Neuronal stem cell (in vitro differentiated cells): ENCODE measurements around the gene C1orf35.

Source experiments
- DNase-seq: peaks from one replicate; pipeline ENCODE4 v3.0.0-alpha.2; 2013; ENCODE audit warnings: low spot score
- H2AFZ ChIP-seq: one replicate; pipeline ENCODE4 v1.6.1; 2013; ENCODE audit warnings: mild to moderate bottlenecking, low read length, inconsistent platforms
- H2AK5ac ChIP-seq: 2 replicates; pipeline ENCODE4 v1.6.1; 2013; ENCODE audit warnings: low read depth, mild to moderate bottlenecking, inconsistent platforms, low read length, moderate library complexity, mixed read lengths
- H2BK120ac ChIP-seq: 2 replicates; pipeline ENCODE4 v1.6.1; 2013; ENCODE audit warnings: low read depth, mild to moderate bottlenecking, inconsistent platforms, low read length, moderate library complexity, mixed read lengths
- H2BK12ac ChIP-seq: one replicate; pipeline ENCODE4 v1.6.1; 2013; ENCODE audit warnings: low read length, inconsistent platforms
- H2BK15ac ChIP-seq: 2 replicates; pipeline ENCODE4 v1.6.1; 2013; ENCODE audit warnings: mild to moderate bottlenecking, low read length, inconsistent platforms, mixed read lengths
- H2BK5ac ChIP-seq: one replicate; pipeline ENCODE4 v1.6.1; 2013; ENCODE audit warnings: inconsistent platforms, mild to moderate bottlenecking, low read length, moderate library complexity
- H3K14ac ChIP-seq: one replicate; pipeline ENCODE4 v1.6.1; 2013; ENCODE audit warnings: low read length, inconsistent platforms
- H3K18ac ChIP-seq: 2 replicates; pipeline ENCODE4 v1.6.1; 2013; ENCODE audit warnings: low read length, inconsistent platforms
- H3K23ac ChIP-seq: 2 replicates; pipeline ENCODE4 v1.6.1; 2013; ENCODE audit warnings: low read depth, mild to moderate bottlenecking, mixed read lengths, low read length, inconsistent platforms; ENCODE audit not compliant: poor library complexity
- H3K27ac ChIP-seq: replicated peaks from 3 replicates; pipeline ENCODE4 v1.5.1; 2013; ENCODE audit warnings: low read length, inconsistent platforms
- H3K27me3 ChIP-seq, 3 experiments: 2 replicates each; pipeline ENCODE4 v1.6.1; 2013; ENCODE audit warnings: low read length in 3 of 3, mild to moderate bottlenecking in 2 of 3, inconsistent platforms in 1 of 3, low read depth in 1 of 3, mixed read lengths in 1 of 3, moderate library complexity in 1 of 3; ENCODE audit not compliant: control insufficient read depth in 3 of 3, insufficient read depth in 3 of 3
- H3K36me3 ChIP-seq, 2 donors: replicated peaks in 1 of 2; 2 replicates each; pipeline ENCODE4 v1.6.1; 2013; ENCODE audit warnings: low read length in 2 of 2; ENCODE audit not compliant: control insufficient read depth in 2 of 2, insufficient read depth in 2 of 2
- H3K4ac ChIP-seq: 2 replicates; pipeline ENCODE4 v1.6.1; 2013; ENCODE audit warnings: inconsistent platforms, mild to moderate bottlenecking, low read length, moderate library complexity
- H3K4me1 ChIP-seq, 2 donors: 1 replicate in 1 of 2; 2 replicates in 1 of 2; pipeline ENCODE4 v1.6.1; 2013; ENCODE audit warnings: low read length in 2 of 2, low read depth in 1 of 2; ENCODE audit not compliant: control insufficient read depth in 2 of 2, insufficient read depth in 1 of 2
- H3K4me2 ChIP-seq: one replicate; pipeline ENCODE4 v1.6.1; 2013; ENCODE audit warnings: mild to moderate bottlenecking, low read length, inconsistent platforms; ENCODE audit not compliant: insufficient read depth, poor library complexity, severe bottlenecking
- H3K4me3 ChIP-seq, 2 donors: 2 replicates each; pipeline ENCODE4 v1.5.1; 2013; ENCODE audit warnings: low read length in 2 of 2, mild to moderate bottlenecking in 2 of 2, inconsistent platforms in 1 of 2, moderate library complexity in 1 of 2
- H3K79me1 ChIP-seq: one replicate; pipeline ENCODE4 v1.6.1; 2013; ENCODE audit warnings: low read depth, mild to moderate bottlenecking, inconsistent platforms, low read length, moderate library complexity
- H3K9ac ChIP-seq: one replicate; pipeline ENCODE4 v1.6.1; 2013; ENCODE audit warnings: mild to moderate bottlenecking, low read depth, low read length, inconsistent platforms; ENCODE audit not compliant: poor library complexity
- H3K9me3 ChIP-seq, 2 donors: replicated peaks in 1 of 2; 2 replicates each; pipeline versions ENCODE3 to v1.6.1; 2013; ENCODE audit warnings: low read length in 2 of 2, mild to moderate bottlenecking in 2 of 2, inconsistent platforms in 1 of 2, low read depth in 1 of 2, mixed read lengths in 1 of 2, moderate library complexity in 1 of 2; ENCODE audit not compliant: control insufficient read depth in 2 of 2, insufficient read depth in 1 of 2
- H4K8ac ChIP-seq: one replicate; pipeline ENCODE4 v1.6.1; 2013; ENCODE audit warnings: low read depth, mild to moderate bottlenecking, inconsistent platforms, low read length, moderate library complexity
- H4K91ac ChIP-seq: one replicate; pipeline ENCODE4 v1.6.1; 2013; ENCODE audit warnings: low read length, low read depth, mild to moderate bottlenecking, inconsistent platforms; ENCODE audit not compliant: poor library complexity
- WGBS, 2 donors: extraction: QIAGEN DNeasy Blood & Tissue Kit; methylation state at CpG; one replicate each; pipeline ENCODE4 v1.1.7; 2013; ENCODE audit warnings: missing lambda C conversion rate in 2 of 2, mixed read lengths in 1 of 2; ENCODE audit not compliant: insufficient read length in 2 of 2, insufficient replicate concordance in 1 of 2; ENCODE audit errors: extremely low coverage in 2 of 2; 5-methylcytosine and 5-hydroxymethylcytosine counted together

The C1orf35 gene

GRCh38 chr1:228059634-228060457 is 43.3 kb downstream of the C1orf35 start:
- peaks cover 0 to 3% of the 10 kb centered on the region in 2 donors for H3K4me1 ChIP-seq
- peak overlapping the region; percentile 40 for H2BK5ac ChIP-seq
- no CpG with 5 or more reads among the region's 33 CpGs for WGBS, 2 donors
- H3K27me3 ChIP-seq, result peaks cover 7 to 84% (median 52%) of the 10 kb centered on the region in 3 experiments
- H3K9me3 ChIP-seq, result peaks cover 8 to 12% of the 10 kb centered on the region in 2 donors
- no peaks in the 10 kb centered on the region for H3K36me3 ChIP-seq
- DNase-seq, result no peak
- H4K91ac ChIP-seq, result no peak overlapping the region
- no peak overlapping the region for H3K14ac ChIP-seq
- H2BK120ac ChIP-seq, result no peak overlapping the region
- no peak overlapping the region for H4K8ac ChIP-seq
- H3K27ac ChIP-seq, result no peak overlapping the region
- peak overlapping the region; percentile 57 for H3K4me2 ChIP-seq
- H2AK5ac ChIP-seq, result peak overlapping the region; percentile 77
- peak overlapping the region; percentile 29 for H2AFZ ChIP-seq
- H3K18ac ChIP-seq, result peak overlapping the region; percentile 73
- H3K4me3 ChIP-seq, result peak overlapping the region in 1 of 2 donors; percentile 24
- no peak overlapping the region for H2BK12ac ChIP-seq
- H3K23ac ChIP-seq, result peak overlapping the region; percentile 92
- no peak overlapping the region for H3K4ac ChIP-seq
- no peak overlapping the region for H3K9ac ChIP-seq
- H2BK15ac ChIP-seq, result peak overlapping the region; percentile 40
- peaks cover 2% of the 10 kb centered on the region for H3K79me1 ChIP-seq

GRCh38 chr1:228058949-228059633 is 44.0 kb downstream of the C1orf35 start:
- DNase-seq, result no peak
- Histone ChIP-seq H3K9me3 (peaks cover 8 to 12% of the 10 kb centered on the region in 2 donors), H3K27ac (no peak overlapping the region), H3K4me1 (peaks cover 0 to 3% of the 10 kb centered on the region in 2 donors), H4K91ac (no peak overlapping the region), H3K4ac (no peak overlapping the region), H4K8ac (peak overlapping the region; percentile 31), H2AK5ac (peak overlapping the region; percentile 69), H2BK5ac (no peak overlapping the region), H3K9ac (peak overlapping the region; percentile 12), H3K79me1 (peaks cover 2% of the 10 kb centered on the region), H2AFZ (peak overlapping the region; percentile 29), H3K23ac (peak overlapping the region; percentile 92), H3K4me2 (no peak overlapping the region), H2BK15ac (no peak overlapping the region), H3K36me3 (no peaks in the 10 kb centered on the region), H3K27me3 (peaks cover 7 to 81% (median 52%) of the 10 kb centered on the region in 3 experiments), H3K18ac (no peak overlapping the region), H3K4me3 (peak overlapping the region in 1 of 2 donors; percentile 31), H2BK120ac (no peak overlapping the region), H3K14ac (peak overlapping the region; percentile 15), H2BK12ac (peak overlapping the region; percentile 63)
- no CpG with 5 or more reads among the region's 66 CpGs for WGBS, 2 donors

- DNase-seq, result no peak
- H2BK5ac ChIP-seq, result no peak overlapping the region
- H3K27ac ChIP-seq, result no peak overlapping the region
- no peak overlapping the region for H3K4ac ChIP-seq
- no peak overlapping the region for H2BK15ac ChIP-seq
- H3K14ac ChIP-seq, result no peak overlapping the region
- H2BK12ac ChIP-seq, result no peak overlapping the region
- peaks cover 0 to 3% of the 10 kb centered on the region in 2 donors for H3K4me1 ChIP-seq
- H2BK120ac ChIP-seq, result no peak overlapping the region
- no peak overlapping the region for H3K4me2 ChIP-seq
- peaks cover 7 to 77% (median 55%) of the 10 kb centered on the region in 3 experiments for H3K27me3 ChIP-seq
- H3K9me3 ChIP-seq, result peaks cover 8 to 12% of the 10 kb centered on the region in 2 donors
- H3K9ac ChIP-seq, result no peak overlapping the region
- H3K23ac ChIP-seq, result no peak overlapping the region
- H2AK5ac ChIP-seq, result no peak overlapping the region
- peak overlapping the region; percentile 66 for H3K18ac ChIP-seq
- peak overlapping the region; percentile 29 for H2AFZ ChIP-seq
- H3K36me3 ChIP-seq, result no peaks in the 10 kb centered on the region
- no peak overlapping the region for H4K91ac ChIP-seq
- H3K79me1 ChIP-seq, result peaks cover 2% of the 10 kb centered on the region
- WGBS, 2 donors, result no CpG with 5 or more reads among the region's 18 CpGs
- no peak overlapping the region for H3K4me3 ChIP-seq
- no peak overlapping the region for H4K8ac ChIP-seq
Observed at GRCh38 chr1:228058172-228058948, 44.8 kb downstream of the C1orf35 start.
